ENCODE measurements around the gene OR7A17. TPM values are rescaled to one million over a fixed set of nuclear protein-coding genes. Genes with fewer than 3 reads are reported as not detected.

Gene OR7A17
- total RNA-seq, 1 donor, result not detected

DNA sequence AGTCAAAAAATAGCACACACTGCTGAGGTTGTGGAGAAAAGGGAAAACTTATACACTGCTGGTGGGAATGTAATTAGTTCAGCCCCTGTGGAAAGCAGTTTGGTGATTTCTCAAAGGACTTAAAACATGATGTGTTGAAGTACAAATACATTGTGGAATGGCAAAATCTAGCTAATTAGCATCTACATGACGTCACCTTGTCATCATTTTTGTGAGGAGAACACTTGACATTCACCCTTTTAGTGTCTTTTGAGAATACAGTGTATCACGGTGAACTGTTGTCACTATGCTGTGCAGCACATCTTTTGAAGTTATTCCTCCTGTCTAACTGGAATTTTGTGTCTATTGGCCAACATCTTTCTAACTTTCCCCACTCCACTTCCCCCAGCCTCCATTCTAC, 42.8 kb downstream of the OR7A17 start:
- TF ChIP-seq, protein P1, sequence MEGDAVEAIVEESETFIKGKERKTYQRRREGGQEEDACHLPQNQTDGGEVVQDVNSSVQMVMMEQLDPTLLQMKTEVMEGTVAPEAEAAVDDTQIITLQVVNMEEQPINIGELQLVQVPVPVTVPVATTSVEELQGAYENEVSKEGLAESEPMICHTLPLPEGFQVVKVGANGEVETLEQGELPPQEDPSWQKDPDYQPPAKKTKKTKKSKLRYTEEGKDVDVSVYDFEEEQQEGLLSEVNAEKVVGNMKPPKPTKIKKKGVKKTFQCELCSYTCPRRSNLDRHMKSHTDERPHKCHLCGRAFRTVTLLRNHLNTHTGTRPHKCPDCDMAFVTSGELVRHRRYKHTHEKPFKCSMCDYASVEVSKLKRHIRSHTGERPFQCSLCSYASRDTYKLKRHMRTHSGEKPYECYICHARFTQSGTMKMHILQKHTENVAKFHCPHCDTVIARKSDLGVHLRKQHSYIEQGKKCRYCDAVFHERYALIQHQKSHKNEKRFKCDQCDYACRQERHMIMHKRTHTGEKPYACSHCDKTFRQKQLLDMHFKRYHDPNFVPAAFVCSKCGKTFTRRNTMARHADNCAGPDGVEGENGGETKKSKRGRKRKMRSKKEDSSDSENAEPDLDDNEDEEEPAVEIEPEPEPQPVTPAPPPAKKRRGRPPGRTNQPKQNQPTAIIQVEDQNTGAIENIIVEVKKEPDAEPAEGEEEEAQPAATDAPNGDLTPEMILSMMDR (IDR thresholded peaks at IDR 0.05; ENCODE audit: insufficient read depth, low read length), result no peak
- no peak overlapping the region for H3K4me3 ChIP-seq (ENCODE audit: low read depth, low read length)
- no peak for DNase-seq (ENCODE audit: low read depth)

DNA sequence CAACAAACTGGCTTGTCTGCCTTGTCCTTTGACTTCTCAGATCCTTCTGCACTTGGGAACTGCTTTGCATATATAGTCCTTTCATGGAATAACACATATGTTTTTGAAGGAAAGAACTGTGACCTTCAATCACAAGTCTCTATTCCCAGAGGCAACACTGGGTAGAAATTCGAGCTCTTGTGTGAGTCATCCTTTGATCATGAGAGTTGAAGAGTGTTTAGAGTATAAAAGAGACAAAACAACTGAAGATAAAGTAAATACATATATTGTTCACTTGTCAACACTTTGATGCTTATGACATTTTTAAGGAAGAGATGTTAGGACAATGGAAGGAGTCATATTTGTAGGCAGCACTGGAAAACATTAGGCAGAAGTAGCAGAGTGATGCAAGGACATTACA, 45.7 kb downstream of the OR7A17 start:
- no peak overlapping the region for H3K4me3 ChIP-seq (ENCODE audit: low read depth, low read length)
- TF ChIP-seq, protein P1 (IDR thresholded peaks at IDR 0.05; ENCODE audit: insufficient read depth, low read length), result no peak
- no peak for DNase-seq (ENCODE audit: low read depth)

DNA sequence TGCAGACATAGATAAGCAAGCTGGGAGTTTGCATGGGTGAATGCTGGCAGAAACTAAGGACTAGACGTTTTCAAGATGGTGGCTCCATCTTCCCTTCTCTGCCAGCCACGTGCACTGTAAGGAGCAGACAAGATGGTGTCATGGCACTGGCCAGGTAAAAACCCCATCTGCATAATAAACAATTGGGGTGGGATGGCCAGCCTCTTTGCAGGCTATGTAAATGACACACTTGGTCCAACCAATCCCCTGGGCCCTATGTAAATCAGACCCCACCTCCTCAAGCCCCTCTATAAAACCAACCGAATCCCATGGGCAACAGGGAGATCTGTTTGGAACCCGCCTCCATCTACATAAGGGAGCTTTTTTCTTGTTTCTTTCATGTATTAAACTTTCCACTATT, 48.5 kb downstream of the OR7A17 start:
- TF ChIP-seq, protein P1 (IDR thresholded peaks at IDR 0.05; ENCODE audit: insufficient read depth, low read length), result no peak
- H3K4me3 ChIP-seq (ENCODE audit: low read depth, low read length), result no peak overlapping the region
- no peak for DNase-seq (ENCODE audit: low read depth)

DNA sequence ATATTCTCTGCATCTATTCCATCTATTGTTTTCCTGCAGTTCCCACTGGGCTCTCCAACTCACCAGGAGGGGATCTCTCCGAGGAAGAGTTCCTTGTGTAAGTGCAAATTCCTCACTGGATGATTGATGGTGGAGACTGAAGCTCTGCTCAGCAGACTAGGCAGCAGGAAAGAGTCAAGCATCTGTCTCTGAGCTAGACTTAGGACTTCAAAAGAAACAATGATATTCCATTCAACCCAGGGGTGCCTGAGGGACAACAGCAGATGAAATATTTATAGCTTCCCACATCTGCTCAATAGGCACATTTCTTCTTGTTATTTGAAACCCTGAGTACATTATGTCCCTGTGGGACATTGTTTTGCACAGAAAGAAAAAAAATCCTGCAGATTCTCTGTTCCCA, 50.9 kb downstream of the OR7A17 start, which contains the start of the genes OR7A5 and OR7C1:
Gene OR7A5, minus strand, starts transcription at position 175 of the 400 bp plus-strand sequence. CDS start 6,944 bp downstream, outside the sequence.
Gene OR7C1, minus strand, starts transcription at position 175 of the 400 bp plus-strand sequence. CDS start 35,049 bp downstream, outside the sequence.
- DNase-seq (ENCODE audit: low read depth), result no peak
- no peak within 1 kb of the TSS for H3K4me3 ChIP-seq (ENCODE audit: low read depth, low read length)
- TF ChIP-seq, protein P1 (IDR thresholded peaks at IDR 0.05; ENCODE audit: insufficient read depth, low read length), result no peak

DNA sequence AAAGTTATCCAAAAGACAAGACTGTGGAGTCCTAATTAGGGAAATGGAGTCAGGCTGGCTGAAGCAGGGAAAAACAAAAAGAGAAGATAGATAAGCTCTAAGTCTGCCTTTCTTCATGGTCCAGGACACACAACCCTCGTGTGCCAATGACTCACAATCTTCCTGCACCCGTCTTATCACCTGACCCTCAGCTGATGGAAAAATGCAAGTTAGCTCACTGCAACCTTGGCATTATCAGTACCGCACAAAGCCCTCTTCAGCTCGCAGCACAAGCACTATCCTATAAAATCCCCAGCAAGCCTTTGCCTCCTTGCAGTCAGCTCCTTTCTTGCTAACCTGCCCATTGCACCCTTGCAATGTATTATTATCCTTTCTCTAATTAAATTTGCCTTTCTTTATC, 55.2 kb downstream of the OR7A17 start:
- TF ChIP-seq, protein P1 (IDR thresholded peaks at IDR 0.05; ENCODE audit: insufficient read depth, low read length), result no peak

More for the DNA sequence above, 55.2 kb downstream of the OR7A17 start:
- DNase-seq (ENCODE audit: low read depth), result no peak
- H3K4me3 ChIP-seq (ENCODE audit: low read depth, low read length), result no peak overlapping the region

Small RNA genes lying within 50 kb of the gene (small RNA-seq; reads per million reads assigned to genes)
- not detected for gene OR7A18P

Other genes starting within 250 kb of the OR7A17 start
- gene ADGRE3, start 211.3 kb downstream of the OR7A17 start, total RNA-seq (ENCODE audit: low replicate concordance), result not detected in 2 replicates
- gene ZNF333, start 196.1 kb downstream of the OR7A17 start, total RNA-seq (ENCODE audit: low replicate concordance), result 10.5 and 21.1 TPM in 2 replicates
- 0.09 TPM in 1 of 2 replicates, not detected in the other for gene ADGRE2, start 107.6 kb downstream of the OR7A17 start, total RNA-seq (ENCODE audit: low replicate concordance)
- gene OR7A5, start 50.9 kb downstream of the OR7A17 start, total RNA-seq (ENCODE audit: low replicate concordance), result not detected in 2 replicates
- not detected in 2 replicates for gene OR7C1, start 50.9 kb downstream of the OR7A17 start, total RNA-seq (ENCODE audit: low replicate concordance)
- gene OR7A10, start 37.2 kb downstream of the OR7A17 start, total RNA-seq (ENCODE audit: low replicate concordance), result not detected in 2 replicates
- not detected in 2 replicates for gene OR7C2, start 55.4 kb upstream of the OR7A17 start, total RNA-seq (ENCODE audit: low replicate concordance)
- not detected in 2 replicates for gene SLC1A6, start 93.7 kb upstream of the OR7A17 start, total RNA-seq (ENCODE audit: low replicate concordance)
- not detected in 2 replicates for gene CASP14, start 163.3 kb upstream of the OR7A17 start, total RNA-seq (ENCODE audit: low replicate concordance)
- gene OR1I1, start 196.1 kb upstream of the OR7A17 start, total RNA-seq (ENCODE audit: low replicate concordance), result not detected in 2 replicates
- 36.2 and 46.9 TPM in 2 replicates for gene SYDE1, start 221.3 kb upstream of the OR7A17 start, total RNA-seq (ENCODE audit: low replicate concordance)

Measured in fibroblast of the aortic adventitia (primary cell).